Stimulated activated naive CD8-positive, alpha-beta T cell treated with anti-CD3 and anti-CD28 coated beads, Interleukin-15, amount 100 ng/mL, for 72 hours (primary cell): ENCODE data around the gene PFDN2.

Experiments
- ATAC-seq: fragments of 150-1000 bp; cut with Tn5 transposase; 2 replicates; pipeline ENCODE4 v1.10.0; 2021; ENCODE audit warnings: mild to moderate bottlenecking, moderate library complexity
- DNase-seq, 2 donors: peaks; one replicate each; pipeline ENCODE4 v3.0.0; 2021 to 2022
- H3K27ac Mint-ChIP-seq, 2 donors: one replicate each; pipeline ENCODE4 v1.8.0; 2022; ENCODE audit warnings: mild to moderate bottlenecking in 2 of 2, mixed read lengths in 2 of 2, moderate library complexity in 2 of 2
- H3K27me3 Mint-ChIP-seq: one replicate; pipeline ENCODE4 v1.8.0; 2022; ENCODE audit warnings: mixed read lengths
- H3K4me1 Mint-ChIP-seq: one replicate; pipeline ENCODE4 v1.8.0; 2022; ENCODE audit warnings: mild to moderate bottlenecking, mixed read lengths
- H3K4me3 Mint-ChIP-seq, 2 donors: one replicate each; pipeline ENCODE4 v1.8.0; 2022; ENCODE audit warnings: mild to moderate bottlenecking in 2 of 2, mixed read lengths in 2 of 2, moderate library complexity in 1 of 2
- H3K9me3 Mint-ChIP-seq, 2 donors: one replicate each; pipeline ENCODE4 v1.8.0; 2022; ENCODE audit warnings: mixed read lengths in 2 of 2

The PFDN2 gene

GRCh38 chr1:161153682-161154337, 36.0 kb upstream of the PFDN2 start, which contains the start of gene UFC1:
Gene UFC1, plus strand, starts transcription at chr1:161153978. Its CDS starts 20 bp downstream, at chr1:161153998.
- H3K27me3 Mint-ChIP-seq = no peaks in the 10 kb centered on the region
- H3K27ac Mint-ChIP-seq = peak within 1 kb of the TSS; percentile 100
- H3K4me3 Mint-ChIP-seq = peak within 1 kb of the TSS; percentile 89 to 92
- ATAC-seq (peak; percentile 95), DNase-seq (peak; percentile 75 to 86)
- peaks cover 27% of the 10 kb centered on the region for H3K4me1 Mint-ChIP-seq
- no peaks in the 10 kb centered on the region for H3K9me3 Mint-ChIP-seq

- H3K4me3 Mint-ChIP-seq = peak overlapping the region; percentile 89 to 92
- peaks cover 20% of the 10 kb centered on the region for H3K4me1 Mint-ChIP-seq
- ATAC-seq = no peak
- no peaks in the 10 kb centered on the region for H3K27me3 Mint-ChIP-seq
- peak overlapping the region; percentile 87 to 100 for H3K27ac Mint-ChIP-seq
- no peak for DNase-seq
- no peaks in the 10 kb centered on the region for H3K9me3 Mint-ChIP-seq
Measured at GRCh38 chr1:161153176-161153575, 35.3 kb upstream of the PFDN2 start.

- H3K9me3 Mint-ChIP-seq = no peaks in the 10 kb centered on the region
- DNase-seq (no peak), ATAC-seq (no peak)
- H3K27me3 Mint-ChIP-seq = no peaks in the 10 kb centered on the region
- H3K4me3 Mint-ChIP-seq = no peak overlapping the region
- no peak overlapping the region for H3K27ac Mint-ChIP-seq
- H3K4me1 Mint-ChIP-seq = no peaks in the 10 kb centered on the region
Measured at GRCh38 chr1:161145832-161146231, 28.0 kb upstream of the PFDN2 start.

GRCh38 chr1:161140755-161141400, 23.0 kb upstream of the PFDN2 start:
- Mint-ChIP-seq H3K4me3 (no peak overlapping the region), H3K27ac (no peak overlapping the region), H3K4me1 (no peaks in the 10 kb centered on the region), H3K27me3 (no peaks in the 10 kb centered on the region), H3K9me3 (no peaks in the 10 kb centered on the region)
- DNase-seq (no peak), ATAC-seq (no peak)

- no peaks in the 10 kb centered on the region for H3K9me3 Mint-ChIP-seq
- no peak overlapping the region for H3K4me3 Mint-ChIP-seq
- peaks cover 5% of the 10 kb centered on the region for H3K4me1 Mint-ChIP-seq
- no peak for ATAC-seq
- no peak overlapping the region for H3K27ac Mint-ChIP-seq
- no peaks in the 10 kb centered on the region for H3K27me3 Mint-ChIP-seq
- DNase-seq = no peak
Measured at GRCh38 chr1:161139766-161140165, 21.9 kb upstream of the PFDN2 start.

GRCh38 chr1:161138431-161138830, 20.6 kb upstream of the PFDN2 start:
- Mint-ChIP-seq H3K27me3 (no peaks in the 10 kb centered on the region), H3K4me3 (no peak overlapping the region), H3K27ac (peak overlapping the region in 1 of 2 donors; percentile 34), H3K4me1 (peaks cover 6% of the 10 kb centered on the region), H3K9me3 (no peaks in the 10 kb centered on the region)
- no peak for DNase-seq
- no peak for ATAC-seq

- no peak overlapping the region for H3K27ac Mint-ChIP-seq
- no peaks in the 10 kb centered on the region for H3K27me3 Mint-ChIP-seq
- H3K4me3 Mint-ChIP-seq = no peak overlapping the region
- DNase-seq (no peak), ATAC-seq (no peak)
- H3K4me1 Mint-ChIP-seq = peaks cover 6% of the 10 kb centered on the region
- no peaks in the 10 kb centered on the region for H3K9me3 Mint-ChIP-seq
Measured at GRCh38 chr1:161137881-161138280, 20.0 kb upstream of the PFDN2 start.

GRCh38 chr1:161133220-161133740, 15.4 kb upstream of the PFDN2 start:
- H3K27me3 Mint-ChIP-seq = no peaks in the 10 kb centered on the region
- H3K27ac Mint-ChIP-seq = no peak overlapping the region
- DNase-seq = no peak
- no peaks in the 10 kb centered on the region for H3K9me3 Mint-ChIP-seq
- no peak for ATAC-seq
- H3K4me1 Mint-ChIP-seq = peaks cover 42% of the 10 kb centered on the region
- H3K4me3 Mint-ChIP-seq = no peak overlapping the region

- Mint-ChIP-seq H3K27ac (peak within 1 kb of the TSS; percentile 4 to 85), H3K4me3 (no peak within 1 kb of the TSS), H3K9me3 (no peaks in the 10 kb centered on the region), H3K4me1 (peaks cover 49% of the 10 kb centered on the region), H3K27me3 (no peaks in the 10 kb centered on the region)
- ATAC-seq (peak; percentile 96), DNase-seq (peak; percentile 87 to 94)
Measured at GRCh38 chr1:161132410-161133219, 14.8 kb upstream of the PFDN2 start, which contains the start of gene DEDD. Gene DEDD, minus strand, starts transcription at chr1:161132667. Its CDS starts 8,205 bp downstream, at chr1:161124462.

GRCh38 chr1:161131523-161132409, 13.9 kb upstream of the PFDN2 start:
- Mint-ChIP-seq H3K4me1 (peaks cover 57% of the 10 kb centered on the region), H3K9me3 (no peaks in the 10 kb centered on the region), H3K27ac (peak overlapping the region; percentile 4 to 85), H3K27me3 (no peaks in the 10 kb centered on the region), H3K4me3 (no peak overlapping the region)
- DNase-seq = no peak
- ATAC-seq = peak; percentile 44

- DNase-seq (no peak), ATAC-seq (no peak)
- no peaks in the 10 kb centered on the region for H3K9me3 Mint-ChIP-seq
- H3K4me1 Mint-ChIP-seq = peaks cover 60% of the 10 kb centered on the region
- H3K27me3 Mint-ChIP-seq = no peaks in the 10 kb centered on the region
- no peak overlapping the region for H3K27ac Mint-ChIP-seq
- H3K4me3 Mint-ChIP-seq = no peak overlapping the region
Measured at GRCh38 chr1:161130266-161130665, 12.4 kb upstream of the PFDN2 start.

GRCh38 chr1:161128591-161129420, 11.0 kb upstream of the PFDN2 start:
- H3K27ac Mint-ChIP-seq = no peak overlapping the region
- no peaks in the 10 kb centered on the region for H3K27me3 Mint-ChIP-seq
- ATAC-seq = no peak
- no peak overlapping the region for H3K4me3 Mint-ChIP-seq
- DNase-seq = no peak
- H3K4me1 Mint-ChIP-seq = peaks cover 55% of the 10 kb centered on the region
- no peaks in the 10 kb centered on the region for H3K9me3 Mint-ChIP-seq

- H3K27me3 Mint-ChIP-seq = no peaks in the 10 kb centered on the region
- peak overlapping the region in 1 of 2 donors; percentile 77 for H3K27ac Mint-ChIP-seq
- DNase-seq (no peak), ATAC-seq (no peak)
- H3K9me3 Mint-ChIP-seq = no peaks in the 10 kb centered on the region
- H3K4me1 Mint-ChIP-seq = peaks cover 55% of the 10 kb centered on the region
- H3K4me3 Mint-ChIP-seq = no peak overlapping the region
Measured at GRCh38 chr1:161127649-161128048, 9.8 kb upstream of the PFDN2 start.

GRCh38 chr1:161122967-161123366, 5.1 kb upstream of the PFDN2 start:
- Mint-ChIP-seq H3K4me3 (no peak overlapping the region), H3K27ac (no peak overlapping the region), H3K27me3 (no peaks in the 10 kb centered on the region), H3K4me1 (peaks cover 53% of the 10 kb centered on the region), H3K9me3 (no peaks in the 10 kb centered on the region)
- no peak for ATAC-seq
- DNase-seq = no peak
